Ishikawa (cell line): ENCODE results near the gene EYA2.
A peak's percentile ranks its signal among the peaks of the same experiment; 100 is the strongest.

ENCODE experiments used
- CEBPB ChIP-seq: IDR thresholded peaks from 2 replicates; pipeline ENCODE4 v1.6.1; 2012
- CREB1 ChIP-seq: IDR thresholded peaks from 2 replicates; pipeline ENCODE4 v1.6.1; 2012; ENCODE audit warnings: low read depth
- EGR1 ChIP-seq: IDR thresholded peaks from 2 replicates; pipeline ENCODE4 v1.6.1; 2012
- EP300 ChIP-seq: IDR thresholded peaks from 2 replicates; pipeline ENCODE4 v1.6.1; 2012; ENCODE audit warnings: borderline replicate concordance
- FOXM1 ChIP-seq: IDR thresholded peaks from 2 replicates; pipeline ENCODE4 v1.6.1; 2012; ENCODE audit warnings: low read depth, borderline replicate concordance
- MAX ChIP-seq: IDR thresholded peaks from 2 replicates; pipeline ENCODE4 v1.6.1; 2012
- NFIC ChIP-seq: IDR thresholded peaks from 2 replicates; pipeline ENCODE4 v1.6.1; 2012
- RAD21 ChIP-seq: IDR thresholded peaks from 2 replicates; pipeline ENCODE4 v1.6.1; 2012; ENCODE audit warnings: low read depth
- TAF1 ChIP-seq: IDR thresholded peaks from 2 replicates; pipeline ENCODE4 v1.6.1; 2012; ENCODE audit warnings: low read depth, mild to moderate bottlenecking
- TCF12 ChIP-seq: IDR thresholded peaks from 2 replicates; pipeline ENCODE4 v1.6.1; 2012; ENCODE audit warnings: low read depth
- TEAD4 ChIP-seq: IDR thresholded peaks from 2 replicates; pipeline ENCODE4 v1.6.1; 2012
- YY1 ChIP-seq: IDR thresholded peaks from 2 replicates; pipeline ENCODE4 v1.6.1; 2012; ENCODE audit warnings: low read depth
- ZBTB7A ChIP-seq: IDR thresholded peaks from 2 replicates; pipeline ENCODE4 v1.6.1; 2012; ENCODE audit warnings: low read depth
- TF ChIP-seq, protein P1 (sequence below): IDR thresholded peaks from 2 replicates; pipeline ENCODE4 v1.6.1; 2012; ENCODE audit warnings: low read depth, mild to moderate bottlenecking
- TF ChIP-seq, protein P2 (sequence below): IDR thresholded peaks from 2 replicates; pipeline ENCODE4 v1.6.1; 2012

The EYA2 gene

GRCh38 chr20:47220161-47220582 lies 325.5 kb downstream of the EYA2 start:
- TF ChIP-seq, protein P1, sequence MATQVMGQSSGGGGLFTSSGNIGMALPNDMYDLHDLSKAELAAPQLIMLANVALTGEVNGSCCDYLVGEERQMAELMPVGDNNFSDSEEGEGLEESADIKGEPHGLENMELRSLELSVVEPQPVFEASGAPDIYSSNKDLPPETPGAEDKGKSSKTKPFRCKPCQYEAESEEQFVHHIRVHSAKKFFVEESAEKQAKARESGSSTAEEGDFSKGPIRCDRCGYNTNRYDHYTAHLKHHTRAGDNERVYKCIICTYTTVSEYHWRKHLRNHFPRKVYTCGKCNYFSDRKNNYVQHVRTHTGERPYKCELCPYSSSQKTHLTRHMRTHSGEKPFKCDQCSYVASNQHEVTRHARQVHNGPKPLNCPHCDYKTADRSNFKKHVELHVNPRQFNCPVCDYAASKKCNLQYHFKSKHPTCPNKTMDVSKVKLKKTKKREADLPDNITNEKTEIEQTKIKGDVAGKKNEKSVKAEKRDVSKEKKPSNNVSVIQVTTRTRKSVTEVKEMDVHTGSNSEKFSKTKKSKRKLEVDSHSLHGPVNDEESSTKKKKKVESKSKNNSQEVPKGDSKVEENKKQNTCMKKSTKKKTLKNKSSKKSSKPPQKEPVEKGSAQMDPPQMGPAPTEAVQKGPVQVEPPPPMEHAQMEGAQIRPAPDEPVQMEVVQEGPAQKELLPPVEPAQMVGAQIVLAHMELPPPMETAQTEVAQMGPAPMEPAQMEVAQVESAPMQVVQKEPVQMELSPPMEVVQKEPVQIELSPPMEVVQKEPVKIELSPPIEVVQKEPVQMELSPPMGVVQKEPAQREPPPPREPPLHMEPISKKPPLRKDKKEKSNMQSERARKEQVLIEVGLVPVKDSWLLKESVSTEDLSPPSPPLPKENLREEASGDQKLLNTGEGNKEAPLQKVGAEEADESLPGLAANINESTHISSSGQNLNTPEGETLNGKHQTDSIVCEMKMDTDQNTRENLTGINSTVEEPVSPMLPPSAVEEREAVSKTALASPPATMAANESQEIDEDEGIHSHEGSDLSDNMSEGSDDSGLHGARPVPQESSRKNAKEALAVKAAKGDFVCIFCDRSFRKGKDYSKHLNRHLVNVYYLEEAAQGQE = no peak
- TF ChIP-seq RAD21 (peak; percentile 33; the same call in 1 of the 2 replicates), MAX (no peak), TEAD4 (no peak), YY1 (peak; percentile 78), CEBPB (no peak)
- TF ChIP-seq, protein P2, sequence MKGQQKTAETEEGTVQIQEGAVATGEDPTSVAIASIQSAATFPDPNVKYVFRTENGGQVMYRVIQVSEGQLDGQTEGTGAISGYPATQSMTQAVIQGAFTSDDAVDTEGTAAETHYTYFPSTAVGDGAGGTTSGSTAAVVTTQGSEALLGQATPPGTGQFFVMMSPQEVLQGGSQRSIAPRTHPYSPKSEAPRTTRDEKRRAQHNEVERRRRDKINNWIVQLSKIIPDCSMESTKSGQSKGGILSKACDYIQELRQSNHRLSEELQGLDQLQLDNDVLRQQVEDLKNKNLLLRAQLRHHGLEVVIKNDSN = no peak

DNA sequence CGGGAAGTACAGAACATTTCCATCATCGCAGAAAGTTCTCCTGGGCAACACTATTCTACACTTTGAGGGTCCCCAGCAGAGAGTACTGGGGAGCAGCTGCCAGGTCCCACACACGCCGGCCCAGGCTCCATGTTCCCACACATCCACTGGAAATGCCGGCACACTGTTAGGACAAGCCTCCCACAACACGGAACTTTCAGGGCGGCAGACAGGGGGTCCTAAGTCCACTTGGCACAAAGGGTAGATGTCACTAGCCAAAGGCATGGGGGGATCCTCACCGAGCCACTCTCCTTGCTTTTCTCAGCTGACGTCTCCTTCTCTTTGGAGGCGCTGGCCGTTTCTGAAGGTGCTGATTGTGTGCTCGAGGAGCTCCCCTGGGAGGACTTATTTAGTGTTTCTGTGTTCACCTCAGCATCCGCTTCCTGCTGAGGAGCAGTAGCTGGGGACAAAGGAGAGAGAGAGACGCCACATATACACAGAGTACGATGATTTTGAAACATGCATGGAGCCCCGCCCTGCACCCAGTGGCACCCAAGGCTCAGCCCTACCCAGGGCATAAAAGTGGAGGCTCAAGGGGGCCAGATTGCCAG lies 326.5 kb downstream of the EYA2 start:
- TF ChIP-seq, protein P1 = peak; percentile 45; the same call in 1 of the 2 replicates
- TF ChIP-seq TEAD4 = no peak

DNA sequence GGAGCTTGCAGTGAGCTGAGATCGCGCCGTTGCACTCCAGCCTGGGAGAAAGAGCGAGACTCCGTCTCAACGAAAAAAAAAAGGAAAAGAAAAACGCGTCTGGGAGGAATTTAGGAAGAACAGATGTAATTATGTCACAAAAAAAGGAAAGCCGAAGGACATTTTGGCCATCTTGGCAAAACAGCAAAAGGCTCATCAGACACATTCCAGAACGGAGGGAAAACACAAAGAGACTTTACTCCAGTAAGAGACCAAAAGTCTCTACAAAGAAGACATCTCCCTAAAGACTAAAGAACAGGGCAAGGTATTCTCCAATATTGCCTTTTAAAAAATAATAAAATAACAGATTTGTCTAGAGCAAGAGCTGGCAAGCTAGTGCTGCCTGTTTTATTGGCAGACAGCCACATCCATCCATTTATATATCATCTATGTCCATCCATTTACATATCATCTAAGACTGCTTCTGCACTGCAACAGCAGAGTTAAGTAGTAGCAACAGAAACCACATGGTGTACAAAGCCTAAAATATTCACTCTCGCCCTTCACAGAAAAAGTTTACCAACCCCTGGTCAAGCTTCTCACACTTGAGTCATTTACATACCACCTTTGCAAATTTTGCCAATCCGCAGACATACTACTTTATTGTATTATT lies 328.0 kb downstream of the EYA2 start:
- TF ChIP-seq CREB1 (no peak), ZBTB7A (no peak), EGR1 (no peak), YY1 (no peak), FOXM1 (no peak), EP300 (no peak), CEBPB (no peak), MAX (no peak), RAD21 (no peak), TEAD4 (no peak), NFIC (no peak), TCF12 (no peak), TAF1 (no peak)
- TF ChIP-seq, protein P2 = no peak
- TF ChIP-seq, protein P1 = no peak

GRCh38 chr20:47223896-47224295 lies 329.3 kb downstream of the EYA2 start:
- TF ChIP-seq, protein P1 = no peak
- no peak for TF ChIP-seq CREB1
- TF ChIP-seq, protein P2 = no peak
